T-helper 1 cell treated with Interleukin-12 subunit alpha and Interleukin-12 subunit beta and Interleukin-4 antibody, amounts not matched to agents 30 μg/mL and 1 μg/mL, for 36 hours (primary cell): ENCODE measurements around the gene SST.
"Not testable (repeated sequence)": the region's sequence is repeated elsewhere in the genome, so short reads cannot be mapped to it uniquely, and the experiment has no call there.

Experiments
- H3K27ac Mint-ChIP-seq: one replicate; pipeline ENCODE4 v1.8.0; 2021; ENCODE audit warnings: mild to moderate bottlenecking, mixed read lengths
- H3K27me3 Mint-ChIP-seq: one replicate; pipeline ENCODE4 v1.8.0; 2021; ENCODE audit warnings: low read depth, mixed read lengths
- H3K36me3 Mint-ChIP-seq: one replicate; pipeline ENCODE4 v1.8.0; 2021; ENCODE audit warnings: low read depth, mixed read lengths
- H3K4me1 Mint-ChIP-seq: one replicate; pipeline ENCODE4 v1.8.0; 2021; ENCODE audit warnings: low read depth, mixed read lengths
- H3K4me3 Mint-ChIP-seq: one replicate; pipeline ENCODE4 v1.8.0; 2021; ENCODE audit warnings: mild to moderate bottlenecking, moderate library complexity, mixed read lengths
- H3K9me3 Mint-ChIP-seq: one replicate; pipeline ENCODE4 v1.8.0; 2021; ENCODE audit warnings: mixed read lengths

SST gene

GRCh38 chr3:187665010-187665409 lies 5.2 kb downstream of the SST start:
- Mint-ChIP-seq H3K4me1 (no peaks in the 10 kb centered on the region), H3K36me3 (no peaks in the 10 kb centered on the region), H3K9me3 (no peaks in the 10 kb centered on the region), H3K4me3 (no peak overlapping the region), H3K27ac (no peak overlapping the region), H3K27me3 (peaks cover 38% of the 10 kb centered on the region)

- Mint-ChIP-seq H3K27ac (no peak overlapping the region), H3K9me3 (no peaks in the 10 kb centered on the region), H3K4me1 (no peaks in the 10 kb centered on the region), H3K4me3 (no peak overlapping the region), H3K27me3 (peaks cover 28% of the 10 kb centered on the region), H3K36me3 (no peaks in the 10 kb centered on the region)
These were observed 7.3 kb downstream of the SST start for GRCh38 chr3:187662848-187663409.

- no peaks in the 10 kb centered on the region for H3K36me3 Mint-ChIP-seq
- no peaks in the 10 kb centered on the region for H3K4me1 Mint-ChIP-seq
These were observed 8.9 kb downstream of the SST start for GRCh38 chr3:187661267-187661666.

GRCh38 chr3:187651282-187651681 lies 18.9 kb downstream of the SST start:
- no peak overlapping the region for H3K27ac Mint-ChIP-seq
- no peaks in the 10 kb centered on the region for H3K4me1 Mint-ChIP-seq
- H3K4me3 Mint-ChIP-seq = no peak overlapping the region
- H3K9me3 Mint-ChIP-seq = no peaks in the 10 kb centered on the region
- no peaks in the 10 kb centered on the region for H3K36me3 Mint-ChIP-seq
- peaks cover 44% of the 10 kb centered on the region for H3K27me3 Mint-ChIP-seq

More at GRCh38 chr3:187661267-187661666, 8.9 kb downstream of the SST start:
- H3K4me3 Mint-ChIP-seq = no peak overlapping the region
- no peak overlapping the region for H3K27ac Mint-ChIP-seq
- H3K27me3 Mint-ChIP-seq = peaks cover 23% of the 10 kb centered on the region
- H3K9me3 Mint-ChIP-seq = no peaks in the 10 kb centered on the region

GRCh38 chr3:187648177-187648576 lies 22.0 kb downstream of the SST start:
- no peaks in the 10 kb centered on the region for H3K36me3 Mint-ChIP-seq
- no peaks in the 10 kb centered on the region for H3K4me1 Mint-ChIP-seq
- H3K4me3 Mint-ChIP-seq = no peak overlapping the region
- no peaks in the 10 kb centered on the region for H3K9me3 Mint-ChIP-seq
- peaks cover 29% of the 10 kb centered on the region for H3K27me3 Mint-ChIP-seq
- H3K27ac Mint-ChIP-seq = no peak overlapping the region

- H3K4me3 Mint-ChIP-seq = no peak overlapping the region
- H3K27me3 Mint-ChIP-seq = peaks cover 23% of the 10 kb centered on the region
- H3K9me3 Mint-ChIP-seq = no peaks in the 10 kb centered on the region
- H3K36me3 Mint-ChIP-seq = no peaks in the 10 kb centered on the region
- H3K4me1 Mint-ChIP-seq = no peaks in the 10 kb centered on the region
- H3K27ac Mint-ChIP-seq = no peak overlapping the region
These were observed 23.1 kb downstream of the SST start for GRCh38 chr3:187646906-187647660.

GRCh38 chr3:187645379-187645778 lies 24.8 kb downstream of the SST start:
- H3K4me1 Mint-ChIP-seq, H3K4me3 Mint-ChIP-seq, H3K9me3 Mint-ChIP-seq, H3K27ac Mint-ChIP-seq, H3K36me3 Mint-ChIP-seq: not testable (repeated sequence)
- H3K27me3 Mint-ChIP-seq = peaks cover 14% of the 10 kb centered on the region

- Mint-ChIP-seq H3K4me1 (no peaks in the 10 kb centered on the region), H3K4me3 (no peak overlapping the region), H3K36me3 (no peaks in the 10 kb centered on the region), H3K27me3 (peaks cover 24% of the 10 kb centered on the region), H3K27ac (no peak overlapping the region), H3K9me3 (no peaks in the 10 kb centered on the region)
These were observed 27.3 kb downstream of the SST start for GRCh38 chr3:187642861-187643260.

- Mint-ChIP-seq H3K4me3 (no peak overlapping the region), H3K36me3 (no peaks in the 10 kb centered on the region), H3K4me1 (no peaks in the 10 kb centered on the region), H3K27me3 (peaks cover 21% of the 10 kb centered on the region), H3K27ac (no peak overlapping the region), H3K9me3 (no peaks in the 10 kb centered on the region)
These were observed 28.7 kb downstream of the SST start for GRCh38 chr3:187641320-187642016.

GRCh38 chr3:187640569-187641059 lies 29.6 kb downstream of the SST start:
- no peaks in the 10 kb centered on the region for H3K36me3 Mint-ChIP-seq
- no peaks in the 10 kb centered on the region for H3K9me3 Mint-ChIP-seq
- no peak overlapping the region for H3K4me3 Mint-ChIP-seq
- peaks cover 19% of the 10 kb centered on the region for H3K27me3 Mint-ChIP-seq
- no peak overlapping the region for H3K27ac Mint-ChIP-seq
- H3K4me1 Mint-ChIP-seq = no peaks in the 10 kb centered on the region

- Mint-ChIP-seq H3K36me3 (no peaks in the 10 kb centered on the region), H3K9me3 (no peaks in the 10 kb centered on the region), H3K4me1 (no peaks in the 10 kb centered on the region), H3K27ac (no peak overlapping the region), H3K27me3 (peaks cover 21% of the 10 kb centered on the region), H3K4me3 (no peak overlapping the region)
These were observed 30.1 kb downstream of the SST start for GRCh38 chr3:187639927-187640568.

GRCh38 chr3:187636528-187636927 lies 33.7 kb downstream of the SST start:
- Mint-ChIP-seq H3K9me3 (no peaks in the 10 kb centered on the region), H3K36me3 (no peaks in the 10 kb centered on the region), H3K27me3 (peaks cover 30% of the 10 kb centered on the region), H3K4me1 (no peaks in the 10 kb centered on the region), H3K4me3 (no peak overlapping the region), H3K27ac (no peak overlapping the region)

GRCh38 chr3:187630404-187630803 lies 39.8 kb downstream of the SST start:
- no peaks in the 10 kb centered on the region for H3K36me3 Mint-ChIP-seq
- H3K9me3 Mint-ChIP-seq = no peaks in the 10 kb centered on the region
- H3K27ac Mint-ChIP-seq = no peak overlapping the region
- H3K4me1 Mint-ChIP-seq = no peaks in the 10 kb centered on the region
- no peak overlapping the region for H3K4me3 Mint-ChIP-seq
- peaks cover 33% of the 10 kb centered on the region for H3K27me3 Mint-ChIP-seq

- Mint-ChIP-seq H3K27me3 (peaks cover 30% of the 10 kb centered on the region), H3K4me3 (no peak overlapping the region), H3K9me3 (no peaks in the 10 kb centered on the region), H3K27ac (no peak overlapping the region), H3K36me3 (no peaks in the 10 kb centered on the region), H3K4me1 (no peaks in the 10 kb centered on the region)
These were observed 40.5 kb downstream of the SST start for GRCh38 chr3:187629711-187630110.
